KMS-11 (cell line): ENCODE data around the gene FHOD3.

ENCODE experiments used
- H2AFZ ChIP-seq: fragments of 200-600 bp; sonication (generic); 2 replicates; pipeline ENCODE4 v1.6.1; 2016; ENCODE audit warnings: antibody characterized with exemption, mixed run types, low read depth
- H3K27ac ChIP-seq: fragments of 200-600 bp; sonication (generic); 2 replicates; pipeline ENCODE4 v1.6.1; 2016; ENCODE audit warnings: mild to moderate bottlenecking, mixed run types
- H3K27me3 ChIP-seq: fragments of 200-600 bp; sonication (generic); 2 replicates; pipeline ENCODE4 v1.6.1; 2017; ENCODE audit warnings: mild to moderate bottlenecking, low read depth, mixed run types, moderate library complexity; ENCODE audit not compliant: insufficient read depth
- H3K36me3 ChIP-seq: fragments of 200-600 bp; sonication (generic); 2 replicates; pipeline ENCODE4 v1.6.1; 2017; ENCODE audit warnings: mild to moderate bottlenecking, mixed run types; ENCODE audit not compliant: insufficient read depth
- H3K4me1 ChIP-seq: fragments of 200-600 bp; sonication (generic); 2 replicates; pipeline ENCODE4 v1.6.1; 2016; ENCODE audit warnings: mild to moderate bottlenecking, low read depth, mixed run types; ENCODE audit not compliant: poor library complexity, severe bottlenecking
- H3K4me2 ChIP-seq: fragments of 200-600 bp; sonication (generic); 2 replicates; pipeline ENCODE4 v1.7.0; 2016; ENCODE audit warnings: mild to moderate bottlenecking, mixed run types
- H3K4me3 ChIP-seq: fragments of 200-600 bp; sonication (generic); IDR thresholded peaks from 2 replicates; pipeline ENCODE4 v1.6.1; 2017; ENCODE audit warnings: low read depth, low read length, mixed read lengths; ENCODE audit not compliant: insufficient read depth
- H3K79me2 ChIP-seq: fragments of 200-600 bp; sonication (generic); 2 replicates; pipeline ENCODE4 v1.6.1; 2016; ENCODE audit warnings: low read depth, mixed run types; ENCODE audit not compliant: insufficient read depth
- H3K9ac ChIP-seq: fragments of 200-600 bp; sonication (generic); 2 replicates; pipeline ENCODE4 v1.6.1; 2016; ENCODE audit warnings: mild to moderate bottlenecking, mixed run types
- H4K20me1 ChIP-seq: fragments of 200-600 bp; sonication (generic); 2 replicates; pipeline ENCODE4 v1.6.1; 2016; ENCODE audit warnings: mild to moderate bottlenecking, mixed run types; ENCODE audit not compliant: insufficient read depth
- TF ChIP-seq, protein P1 (sequence below): fragments of 200-600 bp; sonication (generic); conservative IDR thresholded peaks from 2 replicates; pipeline ENCODE4 v1.6.1; 2017; ENCODE audit warnings: low read depth, mild to moderate bottlenecking, antibody characterized with exemption, low read length, moderate library complexity, mixed read lengths

Gene FHOD3

GRCh38 chr18:36446059-36446458 is 148.5 kb downstream of the FHOD3 start:
- no peaks in the 10 kb centered on the region for H3K4me1 ChIP-seq
- no peak overlapping the region for H2AFZ ChIP-seq
- no peak overlapping the region for H3K4me2 ChIP-seq
- H3K9ac ChIP-seq: no peak overlapping the region
- H3K79me2 ChIP-seq: no peaks in the 10 kb centered on the region
- H4K20me1 ChIP-seq: no peaks in the 10 kb centered on the region
- no peaks in the 10 kb centered on the region for H3K36me3 ChIP-seq
- no peak overlapping the region for H3K4me3 ChIP-seq
- TF ChIP-seq, protein P1, sequence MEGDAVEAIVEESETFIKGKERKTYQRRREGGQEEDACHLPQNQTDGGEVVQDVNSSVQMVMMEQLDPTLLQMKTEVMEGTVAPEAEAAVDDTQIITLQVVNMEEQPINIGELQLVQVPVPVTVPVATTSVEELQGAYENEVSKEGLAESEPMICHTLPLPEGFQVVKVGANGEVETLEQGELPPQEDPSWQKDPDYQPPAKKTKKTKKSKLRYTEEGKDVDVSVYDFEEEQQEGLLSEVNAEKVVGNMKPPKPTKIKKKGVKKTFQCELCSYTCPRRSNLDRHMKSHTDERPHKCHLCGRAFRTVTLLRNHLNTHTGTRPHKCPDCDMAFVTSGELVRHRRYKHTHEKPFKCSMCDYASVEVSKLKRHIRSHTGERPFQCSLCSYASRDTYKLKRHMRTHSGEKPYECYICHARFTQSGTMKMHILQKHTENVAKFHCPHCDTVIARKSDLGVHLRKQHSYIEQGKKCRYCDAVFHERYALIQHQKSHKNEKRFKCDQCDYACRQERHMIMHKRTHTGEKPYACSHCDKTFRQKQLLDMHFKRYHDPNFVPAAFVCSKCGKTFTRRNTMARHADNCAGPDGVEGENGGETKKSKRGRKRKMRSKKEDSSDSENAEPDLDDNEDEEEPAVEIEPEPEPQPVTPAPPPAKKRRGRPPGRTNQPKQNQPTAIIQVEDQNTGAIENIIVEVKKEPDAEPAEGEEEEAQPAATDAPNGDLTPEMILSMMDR: no peak
- no peak overlapping the region for H3K27ac ChIP-seq
- no peaks in the 10 kb centered on the region for H3K27me3 ChIP-seq

- no peaks in the 10 kb centered on the region for H4K20me1 ChIP-seq
- H3K79me2 ChIP-seq: no peaks in the 10 kb centered on the region
- TF ChIP-seq, protein P1: no peak
- no peak overlapping the region for H3K27ac ChIP-seq
- no peak overlapping the region for H3K4me3 ChIP-seq
- no peak overlapping the region for H2AFZ ChIP-seq
- H3K27me3 ChIP-seq: no peaks in the 10 kb centered on the region
- no peaks in the 10 kb centered on the region for H3K4me1 ChIP-seq
- no peak overlapping the region for H3K9ac ChIP-seq
- no peaks in the 10 kb centered on the region for H3K36me3 ChIP-seq
- no peak overlapping the region for H3K4me2 ChIP-seq
These were observed 151.1 kb downstream of the FHOD3 start for GRCh38 chr18:36448384-36449290.

DNA sequence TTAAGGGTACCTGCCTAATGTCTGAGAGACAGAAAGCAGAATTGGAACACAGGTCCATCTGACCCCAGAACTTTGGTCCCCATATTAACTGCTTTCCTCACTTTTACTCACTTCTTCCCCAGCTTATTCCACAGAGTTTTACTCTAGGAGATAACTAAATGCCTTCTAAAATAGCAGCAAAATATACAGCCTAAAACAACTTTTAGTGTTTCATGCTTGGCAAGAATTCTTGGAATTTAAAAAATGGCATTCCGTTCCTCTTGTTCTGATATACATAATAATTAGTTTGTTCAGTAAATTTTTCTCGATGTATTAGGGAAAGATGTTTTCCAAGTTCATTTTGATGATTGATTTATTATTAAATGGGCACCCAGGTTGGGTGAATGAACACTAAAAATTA is 151.9 kb downstream of the FHOD3 start:
- no peaks in the 10 kb centered on the region for H3K27me3 ChIP-seq
- H3K36me3 ChIP-seq: no peaks in the 10 kb centered on the region
- no peak overlapping the region for H2AFZ ChIP-seq
- H3K9ac ChIP-seq: no peak overlapping the region
- H3K27ac ChIP-seq: no peak overlapping the region
- no peaks in the 10 kb centered on the region for H4K20me1 ChIP-seq
- H3K4me1 ChIP-seq: no peaks in the 10 kb centered on the region
- no peak overlapping the region for H3K4me2 ChIP-seq
- TF ChIP-seq, protein P1: no peak
- no peak overlapping the region for H3K4me3 ChIP-seq
- no peaks in the 10 kb centered on the region for H3K79me2 ChIP-seq

- no peak overlapping the region for H3K4me2 ChIP-seq
- H3K27ac ChIP-seq: no peak overlapping the region
- H3K36me3 ChIP-seq: no peaks in the 10 kb centered on the region
- no peaks in the 10 kb centered on the region for H3K4me1 ChIP-seq
- TF ChIP-seq, protein P1: no peak
- no peak overlapping the region for H2AFZ ChIP-seq
- H3K27me3 ChIP-seq: no peaks in the 10 kb centered on the region
- H3K4me3 ChIP-seq: no peak overlapping the region
- H3K9ac ChIP-seq: no peak overlapping the region
- H3K79me2 ChIP-seq: no peaks in the 10 kb centered on the region
- H4K20me1 ChIP-seq: no peaks in the 10 kb centered on the region
These were observed 152.8 kb downstream of the FHOD3 start for GRCh38 chr18:36450264-36450663.
